Lung (tissue), 12 donors: ENCODE results near the gene GRB7. TPM values are rescaled to one million over a fixed set of nuclear protein-coding genes. Genes with fewer than 3 reads are reported as not detected.

ENCODE experiments used
- ATAC-seq: fragments of 200-7000 bp; cut with Tn5 transposase; one replicate; pipeline ENCODE4 v1.9.1; 2020; ENCODE audit warnings: moderate number of reproducible peaks; ENCODE audit not compliant: insufficient read depth, low FRiP score
- DNase-seq, 3 donors: peaks; one replicate each; pipeline ENCODE4 v3.0.0-alpha.2; 2013 to 2017
- H3K27ac ChIP-seq, 2 donors: one replicate each; pipeline ENCODE4 v1.5.1; 2013; ENCODE audit warnings: mild to moderate bottlenecking in 2 of 2, moderate library complexity in 2 of 2, control low read depth in 1 of 2, inconsistent platforms in 1 of 2, low read depth in 1 of 2, low read length in 1 of 2
- H3K27me3 ChIP-seq, 3 donors: one replicate each; pipeline ENCODE4 v1.5.1; 2013; ENCODE audit warnings: low read length in 2 of 3; ENCODE audit not compliant: control insufficient read depth in 3 of 3, insufficient read depth in 3 of 3
- H3K36me3 ChIP-seq, 4 donors: one replicate each; pipeline ENCODE4 v1.5.1; 2013; ENCODE audit warnings: low read length in 4 of 4, mild to moderate bottlenecking in 1 of 4, moderate library complexity in 1 of 4; ENCODE audit not compliant: control insufficient read depth in 4 of 4, insufficient read depth in 4 of 4
- H3K4me1 ChIP-seq, 5 donors: one replicate each; pipeline ENCODE4 v1.5.1; 2013; ENCODE audit warnings: low read length in 5 of 5, mild to moderate bottlenecking in 2 of 5, moderate library complexity in 1 of 5; ENCODE audit not compliant: control insufficient read depth in 5 of 5, insufficient read depth in 5 of 5
- H3K4me3 ChIP-seq: one replicate; pipeline ENCODE4 v1.5.1; 2013; ENCODE audit warnings: mild to moderate bottlenecking, control low read depth, moderate library complexity
- H3K9ac ChIP-seq, 2 donors: one replicate each; pipeline ENCODE4 v1.5.1; 2013; ENCODE audit warnings: low read length in 2 of 2, control low read depth in 1 of 2; ENCODE audit not compliant: insufficient read depth in 1 of 2
- H3K9me3 ChIP-seq, 4 donors: one replicate each; pipeline ENCODE4 v1.5.1; 2013; ENCODE audit warnings: low read length in 3 of 4, mild to moderate bottlenecking in 1 of 4, moderate library complexity in 1 of 4; ENCODE audit not compliant: control insufficient read depth in 4 of 4, insufficient read depth in 3 of 4
- CTCF ChIP-seq: IDR thresholded peaks from 2 replicates; pipeline ENCODE4 v1.5.1; 2012; ENCODE audit warnings: mild to moderate bottlenecking; ENCODE audit errors: control extremely low read depth, extremely low read depth
- WGBS, 2 donors: extraction: QIAGEN DNeasy Blood & Tissue Kit; methylation state at CpG; one replicate each; pipeline ENCODE4 v1.1.7; 2013; 5-methylcytosine and 5-hydroxymethylcytosine counted together
- polyA plus RNA-seq, 2 donors: library from polyadenylated mRNA; stranded (reverse); fragments of 200-250 nt; gene quantifications; one replicate each; pipeline ENCODE4 v1.2.1, GENCODE V29; 2013
- total RNA-seq, 2 donors: library from RNA; depleted of rRNA in 1 of 2; stranded (reverse); fragments of >200 nt in 1 of 2; gene quantifications; one replicate each; pipeline ENCODE4 v1.2.1, GENCODE V29; 2014 to 2021
- donor health status: control.
- donor health status: control.
- donor health status: Bipolar disorder and iron deficiency.
- donor health status: healthy.
- donor health status: DM: yes; HTN: yes; CAD: no.

GRB7 gene
- total and polyA plus RNA-seq, 4 donors: 6.6 to 25.5 (median 16.6) TPM

- Histone ChIP-seq H3K27me3 (no peaks in the 10 kb centered on the region), H3K9me3 (no peaks in the 10 kb centered on the region), H3K27ac (no peak overlapping the region), H3K4me1 (peaks cover 0 to 18% (median 0%) of the 10 kb centered on the region in 5 donors), H3K9ac (no peak overlapping the region), H3K4me3 (no peak overlapping the region), H3K36me3 (no peaks in the 10 kb centered on the region)
- TF ChIP-seq CTCF: no peak
- ATAC-seq (no peak), DNase-seq (no peak)
- 72 to 84% methylated on average over 5 of the region's 5 CpGs for WGBS, 2 donors
Observed at GRCh38 chr17:39751016-39751543, 13.3 kb downstream of the GRB7 start.

- no peak overlapping the region for H3K4me3 ChIP-seq
- H3K36me3 ChIP-seq: no peaks in the 10 kb centered on the region
- ATAC-seq (no peak), DNase-seq (no peak)
- no peak overlapping the region for H3K27ac ChIP-seq
- no peaks in the 10 kb centered on the region for H3K9me3 ChIP-seq
- no peak for TF ChIP-seq CTCF
- peaks cover 0 to 19% (median 0%) of the 10 kb centered on the region in 5 donors for H3K4me1 ChIP-seq
- H3K9ac ChIP-seq: no peak overlapping the region
- 64 to 70% methylated on average over 10 of the region's 10 CpGs for WGBS, 2 donors
- H3K27me3 ChIP-seq: no peaks in the 10 kb centered on the region
Observed at GRCh38 chr17:39751637-39752036, 13.9 kb downstream of the GRB7 start.

GRCh38 chr17:39752241-39752881 is 14.6 kb downstream of the GRB7 start:
- WGBS, 2 donors: 85 to 92% methylated on average over 13 of the region's 13 CpGs

More at GRCh38 chr17:39752241-39752881, 14.6 kb downstream of the GRB7 start:
- no peak overlapping the region for H3K9ac ChIP-seq
- no peak overlapping the region for H3K27ac ChIP-seq
- DNase-seq: no peak
- H3K36me3 ChIP-seq: no peaks in the 10 kb centered on the region
- TF ChIP-seq CTCF: no peak
- peaks cover 0 to 19% (median 0%) of the 10 kb centered on the region in 5 donors for H3K4me1 ChIP-seq
- no peak overlapping the region for H3K4me3 ChIP-seq
- no peak for ATAC-seq
- H3K9me3 ChIP-seq: no peaks in the 10 kb centered on the region
- no peaks in the 10 kb centered on the region for H3K27me3 ChIP-seq
